Kidney (tissue), 14 donors: Measurements from ENCODE around the gene BLACAT1. TPM values are rescaled to one million over a fixed set of nuclear protein-coding genes. Genes with fewer than 3 reads are reported as not detected.

ENCODE experiments used
- DNase-seq, 5 donors: peaks; one replicate each; pipeline ENCODE4 v3.0.0-alpha.2; 2013 to 2020
- FAIRE-seq: peaks from 2 replicates; lab custom pipeline; 2012; peaks lifted over from hg19 to GRCh38; lab: Jason Lieb, UNC
- H3K27ac ChIP-seq, 2 donors: one replicate each; pipeline ENCODE4 v1.7.0; 2013; ENCODE audit warnings: low read depth in 2 of 2, low read length in 2 of 2, inconsistent platforms in 1 of 2
- H3K27me3 ChIP-seq: one replicate; pipeline ENCODE4 v1.7.1; 2013; ENCODE audit warnings: low read length, inconsistent platforms; ENCODE audit not compliant: control insufficient read depth, insufficient read depth
- H3K36me3 ChIP-seq, 3 donors: one replicate each; pipeline versions ENCODE4 v1.7.0 to v1.7.1; 2013; ENCODE audit warnings: low read length in 3 of 3, control low read depth in 1 of 3, inconsistent platforms in 1 of 3; ENCODE audit not compliant: insufficient read depth in 3 of 3, control insufficient read depth in 2 of 3
- H3K4me1 ChIP-seq, 3 donors: one replicate each; pipeline versions ENCODE4 v1.7.0 to v1.7.1; 2013; ENCODE audit warnings: low read length in 3 of 3, inconsistent platforms in 1 of 3, low read depth in 1 of 3; ENCODE audit not compliant: control insufficient read depth in 2 of 3, insufficient read depth in 2 of 3
- H3K4me3 ChIP-seq, 3 donors: one replicate each; pipeline versions ENCODE4 v1.7.0 to v1.8.1; 2013; ENCODE audit warnings: low read length in 3 of 3, control low read depth in 1 of 3, inconsistent platforms in 1 of 3
- H3K9ac ChIP-seq, 3 donors: one replicate each; pipeline versions ENCODE4 v1.7.0 to v1.7.1; 2013; ENCODE audit warnings: low read length in 3 of 3, control low read depth in 1 of 3, inconsistent platforms in 1 of 3
- H3K9me3 ChIP-seq, 3 donors: one replicate each; pipeline versions ENCODE4 v1.7.0 to v1.7.1; 2013; ENCODE audit warnings: low read length in 3 of 3, control low read depth in 1 of 3, inconsistent platforms in 1 of 3; ENCODE audit not compliant: control insufficient read depth in 2 of 3, insufficient read depth in 1 of 3
- CTCF ChIP-seq: IDR thresholded peaks from 3 replicates; pipeline ENCODE4 v1.5.1; 2012; ENCODE audit warnings: mild to moderate bottlenecking, moderate library complexity, borderline replicate concordance; ENCODE audit not compliant: insufficient read depth; ENCODE audit errors: extremely low read depth
- intact Hi-C: fragments of 100-400 bp; cut with DNase I; formaldehyde crosslinking; loops from one replicate; pipeline ENCODE4 v1.11.1; 2022
- polyA plus RNA-seq: library from polyadenylated mRNA; stranded (reverse); fragments of 350-450 nt; fragmentation: Illumina TruSeq; extraction: RNeasy Lipid Tissue Mini Kit (QIAGEN cat#74804); gene quantifications from one replicate; pipeline ENCODE4 v1.2.3, GENCODE V29; 2014; ENCODE audit warnings: low read depth, low replicate concordance; ENCODE audit not compliant: insufficient read depth
- total RNA-seq: library from RNA; stranded (reverse); fragmentation: NEBNext Ultra II Directional; extraction: Animal tissue kit (Norgen Biotek cat#: 25700); gene quantifications from one replicate; pipeline ENCODE4 v1.2.1, GENCODE V29; 2021
- donor health status: control.
- donor health status: control.
- donor health status: control.
- donor health status: control.
- donor health status: control.
- donor health status: DM: yes; HTN: yes; CAD: no.
- donor health status: Normal renal cell carcinoma (clear cell type).

Gene BLACAT1
- total and polyA plus RNA-seq, 2 donors from 2014 or later, result 0.37 to 4.3 TPM

- H3K27me3 ChIP-seq, result peaks cover 10% of the 10 kb centered on the region
- no peaks in the 10 kb centered on the region for H3K9me3 ChIP-seq
- peak in 1 of 5 donors; percentile 37 for DNase-seq
- no peak overlapping the region for H3K4me3 ChIP-seq
- no peak for TF ChIP-seq CTCF
- no peak for FAIRE-seq
- no peaks in the 10 kb centered on the region for H3K36me3 ChIP-seq
- intact Hi-C loops, result no loop called here
- no peak overlapping the region for H3K27ac ChIP-seq
- H3K9ac ChIP-seq, result no peak overlapping the region
- H3K4me1 ChIP-seq, result peaks cover 0 to 18% (median 0%) of the 10 kb centered on the region in 3 donors
These were observed 4.6 kb downstream of the BLACAT1 start for GRCh38 chr1:205451202-205451601.

DNA sequence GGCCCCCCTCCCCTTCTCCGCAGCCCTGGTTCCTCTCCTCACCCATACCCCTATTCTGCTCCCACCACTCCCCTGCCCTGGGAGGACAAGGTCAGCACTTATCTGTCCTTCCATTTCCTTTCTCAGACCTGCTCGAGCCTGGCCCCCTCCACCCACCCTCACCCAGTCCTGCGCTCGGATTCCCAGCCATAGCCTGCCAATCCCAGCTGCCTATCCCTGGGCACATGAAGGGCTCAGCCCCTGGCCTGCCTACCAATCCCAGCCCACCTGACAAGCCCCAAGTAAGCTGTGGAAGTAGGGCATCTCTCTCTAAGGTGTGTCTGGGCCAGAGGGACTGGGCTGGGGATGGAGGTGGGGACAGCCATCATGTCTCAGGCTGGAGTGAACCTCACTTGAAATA is 5.4 kb downstream of the BLACAT1 start:
- no peak overlapping the region for H3K9ac ChIP-seq
- peaks cover 7% of the 10 kb centered on the region for H3K27me3 ChIP-seq
- peaks cover 0 to 18% (median 0%) of the 10 kb centered on the region in 3 donors for H3K4me1 ChIP-seq
- DNase-seq (peak in 3 of 5 donors; percentile 82 to 85 (median 82)), FAIRE-seq (no peak)
- TF ChIP-seq CTCF, result no peak
- no peak overlapping the region for H3K4me3 ChIP-seq
- no peaks in the 10 kb centered on the region for H3K36me3 ChIP-seq
- no peaks in the 10 kb centered on the region for H3K9me3 ChIP-seq
- intact Hi-C loops, result no loop called here
- H3K27ac ChIP-seq, result peak overlapping the region in 1 of 2 donors; percentile 17

DNA sequence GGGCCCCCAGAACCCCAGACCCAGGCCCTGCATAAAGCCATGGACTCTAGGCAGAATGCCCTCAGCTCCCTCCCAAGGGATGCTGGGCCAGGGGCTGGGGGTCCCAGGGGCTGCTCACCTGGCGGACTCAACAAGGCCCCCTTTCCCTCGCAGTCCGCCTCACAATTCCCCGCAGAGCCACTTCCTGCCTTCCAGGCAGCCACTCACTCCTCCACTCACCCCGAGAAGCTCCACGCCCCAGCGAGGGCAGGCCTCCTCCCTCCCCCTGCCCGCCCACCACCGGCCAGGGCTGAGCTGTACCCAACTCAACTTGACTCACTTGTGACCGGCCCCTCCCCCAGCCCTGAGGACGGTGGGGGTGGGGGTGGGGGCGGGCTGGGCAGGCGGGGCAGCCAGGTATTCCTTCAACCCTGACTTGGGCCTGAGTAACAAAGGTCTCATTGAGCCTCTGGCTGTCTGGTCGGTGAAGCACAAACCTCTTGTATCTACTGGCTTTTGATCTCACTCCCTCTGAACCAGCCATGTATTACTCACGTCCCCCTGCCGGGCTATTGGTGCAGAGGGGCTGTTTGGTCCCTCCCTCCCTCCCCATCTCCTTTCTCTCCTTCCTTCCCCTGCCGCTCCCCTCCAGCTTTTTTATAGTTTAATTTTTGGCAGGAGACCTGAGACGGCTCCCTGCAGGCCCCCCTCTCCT is 5.9 kb downstream of the BLACAT1 start:
- no peak for TF ChIP-seq CTCF
- Histone ChIP-seq H3K27ac (peak overlapping the region; percentile 17 to 22), H3K27me3 (peaks cover 2% of the 10 kb centered on the region), H3K4me3 (peak overlapping the region in 1 of 3 donors; percentile 39), H3K9me3 (no peaks in the 10 kb centered on the region), H3K4me1 (peaks cover 0 to 21% (median 0%) of the 10 kb centered on the region in 3 donors), H3K36me3 (no peaks in the 10 kb centered on the region), H3K9ac (peak overlapping the region in 1 of 3 donors; percentile 46)
- no peak for FAIRE-seq
- intact Hi-C loops, result no loop called here
- peak; percentile 91 to 96 (median 94) for DNase-seq
